ENCODE results near the gene CDKL4. TPM values are rescaled to one million over a fixed set of nuclear protein-coding genes. Genes with fewer than 3 reads are reported as not detected.
"Not testable (repeated sequence)": the region's sequence is repeated elsewhere in the genome, so short reads cannot be mapped to it uniquely, and the experiment has no call there.

Gene CDKL4
- total RNA-seq, 4 donors from 2014 or later = 0.34 to 2.5 (median 0.96) TPM

DNA sequence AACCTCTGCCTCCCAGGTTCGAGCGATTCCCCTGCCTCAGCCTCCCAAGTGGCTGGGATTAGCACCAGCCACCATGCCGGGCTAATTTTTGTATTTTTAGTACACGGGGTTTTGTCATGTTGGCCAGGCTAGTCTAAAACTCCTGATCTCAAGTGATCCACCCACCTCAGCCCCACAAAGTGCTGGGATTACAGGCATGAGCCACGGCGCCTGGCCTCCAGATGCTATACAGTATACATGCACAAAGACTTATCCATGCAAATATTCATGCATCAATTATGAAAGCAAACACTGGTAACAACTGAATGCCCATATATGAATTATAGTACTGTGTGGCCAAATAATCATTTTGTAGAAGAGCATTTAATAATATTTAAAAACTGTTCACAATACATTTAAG is 86.9 kb downstream of the CDKL4 start:
- intact Hi-C loops (cut with DNase I) = no loop called here
- H3K36me3 ChIP-seq = no peaks in the 10 kb centered on the region
- DNase-seq = no peak
- no peaks in the 10 kb centered on the region for H3K4me1 ChIP-seq
- TF ChIP-seq, protein P1, sequence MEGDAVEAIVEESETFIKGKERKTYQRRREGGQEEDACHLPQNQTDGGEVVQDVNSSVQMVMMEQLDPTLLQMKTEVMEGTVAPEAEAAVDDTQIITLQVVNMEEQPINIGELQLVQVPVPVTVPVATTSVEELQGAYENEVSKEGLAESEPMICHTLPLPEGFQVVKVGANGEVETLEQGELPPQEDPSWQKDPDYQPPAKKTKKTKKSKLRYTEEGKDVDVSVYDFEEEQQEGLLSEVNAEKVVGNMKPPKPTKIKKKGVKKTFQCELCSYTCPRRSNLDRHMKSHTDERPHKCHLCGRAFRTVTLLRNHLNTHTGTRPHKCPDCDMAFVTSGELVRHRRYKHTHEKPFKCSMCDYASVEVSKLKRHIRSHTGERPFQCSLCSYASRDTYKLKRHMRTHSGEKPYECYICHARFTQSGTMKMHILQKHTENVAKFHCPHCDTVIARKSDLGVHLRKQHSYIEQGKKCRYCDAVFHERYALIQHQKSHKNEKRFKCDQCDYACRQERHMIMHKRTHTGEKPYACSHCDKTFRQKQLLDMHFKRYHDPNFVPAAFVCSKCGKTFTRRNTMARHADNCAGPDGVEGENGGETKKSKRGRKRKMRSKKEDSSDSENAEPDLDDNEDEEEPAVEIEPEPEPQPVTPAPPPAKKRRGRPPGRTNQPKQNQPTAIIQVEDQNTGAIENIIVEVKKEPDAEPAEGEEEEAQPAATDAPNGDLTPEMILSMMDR (IDR thresholded peaks at IDR 0.05) = no peak
- no peak for TF ChIP-seq POLR2A (IDR thresholded peaks at IDR 0.05)
- no peaks in the 10 kb centered on the region for H3K9me3 ChIP-seq
- no peak overlapping the region for H3K4me3 ChIP-seq (replicated peaks in 1 of 3)
- H3K27me3 ChIP-seq = no peaks in the 10 kb centered on the region
- 91% methylated on average over 6 of the region's 6 CpGs for WGBS, 2 donors
- H3K27ac ChIP-seq = no peak overlapping the region

DNA sequence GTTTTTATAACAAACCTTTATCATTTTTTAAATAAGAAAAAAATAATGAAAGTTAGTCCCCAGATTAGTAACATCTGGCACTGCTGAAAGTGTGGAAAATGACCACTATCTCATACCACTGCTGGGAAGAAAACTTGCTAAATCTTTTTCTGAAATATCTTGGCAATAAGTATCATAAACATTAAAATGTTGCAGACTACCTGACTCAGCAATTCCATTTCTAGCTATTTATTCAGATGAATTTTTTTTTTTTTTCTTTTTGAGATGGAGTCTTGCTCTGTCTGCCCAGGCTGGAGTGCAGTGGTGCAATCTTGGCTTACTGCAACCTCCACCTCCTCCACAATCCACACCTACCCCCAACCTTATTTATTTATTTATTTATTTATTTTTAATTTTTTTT is 87.7 kb downstream of the CDKL4 start:
- Histone ChIP-seq H3K9me3 (no peaks in the 10 kb centered on the region), H3K27ac (no peak overlapping the region), H3K36me3 (no peaks in the 10 kb centered on the region), H3K27me3 (no peaks in the 10 kb centered on the region), H3K4me3 (replicated peaks in 1 of 3) (no peak overlapping the region), H3K4me1 (no peaks in the 10 kb centered on the region)
- no peak for DNase-seq
- no peak for TF ChIP-seq POLR2A (IDR thresholded peaks at IDR 0.05)
- TF ChIP-seq, protein P1 (IDR thresholded peaks at IDR 0.05) = no peak
- intact Hi-C loops (cut with DNase I) = no loop called here

DNA sequence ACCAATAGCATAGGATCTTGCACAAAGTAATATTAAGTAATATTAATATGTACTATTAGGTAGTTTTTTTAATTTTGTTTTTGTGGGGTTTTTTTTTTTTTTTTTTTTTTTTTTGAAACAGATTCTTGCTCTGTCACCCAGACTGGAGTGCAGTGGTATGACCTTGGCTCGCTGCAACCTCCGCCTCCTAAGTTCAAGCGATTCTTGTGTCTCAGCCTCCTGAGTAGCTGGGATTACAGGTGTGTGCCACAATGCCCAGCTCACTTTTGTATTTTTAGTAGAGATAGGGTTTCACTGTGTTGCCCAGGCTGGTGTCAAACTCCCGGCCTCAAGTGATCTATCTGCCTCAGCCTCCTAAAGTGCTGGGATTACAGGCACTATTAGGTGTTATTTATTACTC is 88.2 kb downstream of the CDKL4 start:
- H3K36me3 ChIP-seq; H3K27me3 ChIP-seq; intact Hi-C loops (cut with DNase I); DNase-seq; H3K9me3 ChIP-seq; H3K4me1 ChIP-seq; H3K4me3 ChIP-seq (replicated peaks in 1 of 3); H3K27ac ChIP-seq: not testable (repeated sequence)
- 94 to 97% methylated on average over 4 of the region's 4 CpGs for WGBS, 2 donors

DNA sequence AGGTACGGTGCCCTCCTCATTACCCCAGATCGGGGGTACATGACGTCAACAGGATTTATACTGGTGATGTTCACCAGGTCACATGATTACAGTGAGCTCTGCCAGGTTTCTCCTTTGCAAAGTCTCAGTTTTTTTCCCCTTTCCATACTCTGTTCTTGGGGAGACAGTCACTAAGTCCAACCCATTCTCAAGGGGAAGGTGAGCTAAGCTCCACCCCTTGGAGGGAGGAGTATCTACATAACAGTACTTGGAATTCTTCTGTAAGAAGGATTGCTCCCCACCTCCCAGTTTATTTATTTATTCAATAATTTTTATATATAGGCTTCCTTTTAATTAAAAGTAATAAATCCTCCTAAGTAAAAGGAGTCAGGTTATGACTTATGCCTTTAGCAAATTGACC is 88.8 kb downstream of the CDKL4 start:
- Histone ChIP-seq H3K27ac (no peak overlapping the region), H3K36me3 (no peaks in the 10 kb centered on the region), H3K4me1 (no peaks in the 10 kb centered on the region), H3K27me3 (no peaks in the 10 kb centered on the region), H3K9me3 (no peaks in the 10 kb centered on the region), H3K4me3 (replicated peaks in 1 of 3) (no peak overlapping the region)
- DNase-seq = no peak
- 89 to 91% methylated on average over 3 of the region's 3 CpGs for WGBS, 2 donors
- no peak for TF ChIP-seq POLR2A (IDR thresholded peaks at IDR 0.05)
- TF ChIP-seq, protein P1 (IDR thresholded peaks at IDR 0.05) = no peak
- intact Hi-C loops (cut with DNase I) = no loop called here

DNA sequence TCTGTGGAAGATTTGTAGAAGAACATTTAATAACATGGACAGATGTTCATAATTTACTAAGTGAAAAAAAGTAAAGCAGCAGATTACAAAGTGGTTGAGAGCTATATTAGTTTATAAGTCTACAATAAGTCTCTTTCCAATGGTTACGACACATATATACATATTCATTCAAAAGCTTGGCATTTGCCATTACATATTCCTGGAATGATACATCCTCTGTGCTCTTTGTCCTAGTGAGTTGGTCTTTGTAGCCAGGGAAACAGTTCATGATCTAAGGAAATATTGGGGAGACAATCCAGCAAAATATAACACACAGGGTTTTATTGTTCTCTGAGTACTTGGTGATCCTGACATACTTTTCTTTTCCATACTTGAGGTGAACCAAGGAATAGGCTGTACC is 90.5 kb downstream of the CDKL4 start:
- WGBS, 2 donors = 78 to 91% methylated on average over 1 of the region's 1 CpG
- Histone ChIP-seq H3K36me3 (no peaks in the 10 kb centered on the region), H3K27me3 (no peaks in the 10 kb centered on the region), H3K4me3 (replicated peaks in 1 of 3) (no peak overlapping the region), H3K27ac (no peak overlapping the region), H3K4me1 (no peaks in the 10 kb centered on the region), H3K9me3 (no peaks in the 10 kb centered on the region)
- TF ChIP-seq, protein P1 (IDR thresholded peaks at IDR 0.05) = no peak
- TF ChIP-seq POLR2A (IDR thresholded peaks at IDR 0.05) = no peak
- no peak for DNase-seq
- intact Hi-C loops (cut with DNase I) = no loop called here

DNA sequence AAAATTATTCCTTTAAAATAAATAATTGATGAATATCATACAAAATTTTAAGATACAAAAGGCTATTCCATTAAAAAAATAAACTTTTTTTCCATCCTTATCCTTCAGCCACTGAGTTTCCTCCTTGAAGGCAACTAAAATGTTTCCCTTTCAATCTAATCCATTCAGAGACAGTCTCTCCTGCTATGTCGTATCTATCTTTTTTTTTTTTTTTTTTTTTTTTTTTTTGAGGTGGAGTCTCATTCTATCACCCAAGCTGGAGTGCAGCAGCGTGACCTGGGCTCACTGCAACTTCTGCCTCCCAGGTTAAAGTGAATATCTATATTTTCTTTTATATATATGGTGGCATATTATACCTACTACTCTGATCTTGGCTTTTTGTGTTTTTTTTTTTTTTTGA is 91.3 kb downstream of the CDKL4 start:
- no peaks in the 10 kb centered on the region for H3K36me3 ChIP-seq
- DNase-seq = no peak
- H3K9me3 ChIP-seq = no peaks in the 10 kb centered on the region
- intact Hi-C loops (cut with DNase I) = no loop called here
- no peak for TF ChIP-seq POLR2A (IDR thresholded peaks at IDR 0.05)
- TF ChIP-seq, protein P1 (IDR thresholded peaks at IDR 0.05) = no peak
- no peaks in the 10 kb centered on the region for H3K27me3 ChIP-seq
- H3K4me1 ChIP-seq = no peaks in the 10 kb centered on the region
- no peak overlapping the region for H3K4me3 ChIP-seq (replicated peaks in 1 of 3)
- no peak overlapping the region for H3K27ac ChIP-seq
- WGBS, 2 donors = 81 to 91% methylated on average over 2 of the region's 2 CpGs

Measured in thyroid gland (tissue), 4 donors.